HFFc6 (cell line): ENCODE results near the gene FAM136A. TPM values are rescaled to one million over a fixed set of nuclear protein-coding genes. Genes with fewer than 3 reads are reported as not detected.

ENCODE experiments used
- DNase-seq: peaks from one replicate; pipeline ENCODE4 v3.0.0-alpha.2; 2018
- H3K27ac Mint-ChIP-seq: 2 replicates; pipeline ENCODE4 v1.8.0; 2020; ENCODE audit warnings: mild to moderate bottlenecking, mixed read lengths
- H3K27me3 Mint-ChIP-seq: 2 replicates; pipeline ENCODE4 v1.8.0; 2021; ENCODE audit warnings: mild to moderate bottlenecking, moderate library complexity, mixed read lengths; ENCODE audit not compliant: insufficient read depth
- H3K36me3 Mint-ChIP-seq: 2 replicates; pipeline ENCODE4 v1.8.0; 2021; ENCODE audit warnings: low read depth, mixed read lengths
- H3K4me1 Mint-ChIP-seq: 2 replicates; pipeline ENCODE4 v1.8.0; 2020; ENCODE audit warnings: low read depth, mixed read lengths
- H3K4me3 Mint-ChIP-seq: 2 replicates; pipeline ENCODE4 v1.8.0; 2020; ENCODE audit warnings: mild to moderate bottlenecking, moderate library complexity, mixed read lengths
- H3K9me3 Mint-ChIP-seq: 2 replicates; pipeline ENCODE4 v1.8.0; 2020; ENCODE audit warnings: mild to moderate bottlenecking, mixed read lengths
- total RNA-seq, 6 experiments: library from RNA; stranded (reverse); fragmentation: NEBNext Ultra II Directional; extraction: Animal tissue kit (Norgen Biotek cat#: 25700); gene quantifications; 2 replicates in 1 of 6; 3 replicates in 5 of 6; pipeline ENCODE4 v1.2.3, GENCODE V29; 2021
- TF ChIP-seq, protein P1 (sequence below): fragments of 200-600 bp; sonication (generic); IDR thresholded peaks from 2 replicates; pipeline ENCODE4 v1.5.0; 2021; ENCODE audit warnings: antibody characterized with exemption, mild to moderate bottlenecking

The FAM136A gene
- total RNA-seq, 6 experiments from 2014 or later, result 28.2 to 37.0 (median 32.5) TPM

DNA sequence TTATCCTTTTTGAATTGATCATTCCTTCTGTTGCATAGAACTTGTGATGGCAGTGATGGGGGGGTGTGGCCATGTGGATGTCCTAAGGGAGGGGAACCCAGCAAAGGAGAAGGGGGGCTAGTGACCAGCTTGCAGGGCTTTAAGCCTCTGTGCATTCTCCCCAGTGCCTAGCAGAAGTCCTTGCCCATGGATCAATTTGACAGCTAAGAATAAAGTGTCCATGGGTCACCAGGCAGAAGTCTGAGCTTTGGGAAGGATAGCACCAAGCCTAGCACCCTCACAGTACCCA lies 39.6 kb upstream of the FAM136A start:
- no peaks in the 10 kb centered on the region for H3K36me3 Mint-ChIP-seq
- H3K27me3 Mint-ChIP-seq, result peaks cover 3% of the 10 kb centered on the region; the same call in 1 of the 2 replicates
- H3K27ac Mint-ChIP-seq, result no peak overlapping the region
- TF ChIP-seq, protein P1, sequence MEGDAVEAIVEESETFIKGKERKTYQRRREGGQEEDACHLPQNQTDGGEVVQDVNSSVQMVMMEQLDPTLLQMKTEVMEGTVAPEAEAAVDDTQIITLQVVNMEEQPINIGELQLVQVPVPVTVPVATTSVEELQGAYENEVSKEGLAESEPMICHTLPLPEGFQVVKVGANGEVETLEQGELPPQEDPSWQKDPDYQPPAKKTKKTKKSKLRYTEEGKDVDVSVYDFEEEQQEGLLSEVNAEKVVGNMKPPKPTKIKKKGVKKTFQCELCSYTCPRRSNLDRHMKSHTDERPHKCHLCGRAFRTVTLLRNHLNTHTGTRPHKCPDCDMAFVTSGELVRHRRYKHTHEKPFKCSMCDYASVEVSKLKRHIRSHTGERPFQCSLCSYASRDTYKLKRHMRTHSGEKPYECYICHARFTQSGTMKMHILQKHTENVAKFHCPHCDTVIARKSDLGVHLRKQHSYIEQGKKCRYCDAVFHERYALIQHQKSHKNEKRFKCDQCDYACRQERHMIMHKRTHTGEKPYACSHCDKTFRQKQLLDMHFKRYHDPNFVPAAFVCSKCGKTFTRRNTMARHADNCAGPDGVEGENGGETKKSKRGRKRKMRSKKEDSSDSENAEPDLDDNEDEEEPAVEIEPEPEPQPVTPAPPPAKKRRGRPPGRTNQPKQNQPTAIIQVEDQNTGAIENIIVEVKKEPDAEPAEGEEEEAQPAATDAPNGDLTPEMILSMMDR, result peak; percentile 8; the same call in 1 of the 2 replicates
- H3K4me1 Mint-ChIP-seq, result peaks cover 53% of the 10 kb centered on the region
- H3K9me3 Mint-ChIP-seq, result no peaks in the 10 kb centered on the region
- no peak for DNase-seq
- H3K4me3 Mint-ChIP-seq, result no peak overlapping the region

DNA sequence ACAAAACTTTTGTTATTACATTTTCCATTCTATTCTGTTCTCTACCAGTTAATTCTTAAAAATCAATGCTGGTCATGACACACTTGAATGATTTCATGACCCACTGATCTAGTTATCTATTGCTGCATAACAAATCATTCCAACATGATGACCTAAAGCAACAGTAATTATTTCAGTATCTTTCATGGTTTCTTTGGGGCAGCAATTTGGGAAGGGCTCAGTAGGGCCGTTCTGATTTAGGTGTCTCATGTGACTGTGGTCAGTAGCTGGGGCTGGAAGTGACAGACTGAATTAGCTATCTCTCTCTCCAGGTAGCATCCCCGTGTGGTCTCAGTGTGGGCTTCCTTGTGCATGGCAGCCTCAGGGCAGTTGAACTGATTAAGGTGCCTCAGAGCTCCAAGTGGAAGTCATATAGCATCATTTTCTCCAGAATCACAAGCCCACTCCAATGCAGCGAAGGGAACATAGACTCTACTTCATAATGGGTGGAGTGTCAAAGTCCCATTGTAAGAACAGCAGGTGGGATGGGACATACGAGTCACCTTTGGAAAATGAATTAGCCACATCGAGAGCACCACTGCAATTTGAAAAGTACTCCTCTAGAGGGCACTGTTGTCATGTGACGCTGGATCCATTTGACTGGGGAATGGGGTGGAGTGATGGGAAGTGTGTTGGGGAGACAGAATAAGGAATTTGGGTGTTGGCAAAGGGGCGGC lies 39.1 kb upstream of the FAM136A start:
- Mint-ChIP-seq H3K27me3 (peaks cover 3% of the 10 kb centered on the region; the same call in 1 of the 2 replicates), H3K4me1 (peaks cover 53% of the 10 kb centered on the region), H3K27ac (no peak overlapping the region), H3K4me3 (no peak overlapping the region), H3K9me3 (no peaks in the 10 kb centered on the region), H3K36me3 (no peaks in the 10 kb centered on the region)
- TF ChIP-seq, protein P1, result peak; percentile 93
- peak; percentile 46 for DNase-seq

DNA sequence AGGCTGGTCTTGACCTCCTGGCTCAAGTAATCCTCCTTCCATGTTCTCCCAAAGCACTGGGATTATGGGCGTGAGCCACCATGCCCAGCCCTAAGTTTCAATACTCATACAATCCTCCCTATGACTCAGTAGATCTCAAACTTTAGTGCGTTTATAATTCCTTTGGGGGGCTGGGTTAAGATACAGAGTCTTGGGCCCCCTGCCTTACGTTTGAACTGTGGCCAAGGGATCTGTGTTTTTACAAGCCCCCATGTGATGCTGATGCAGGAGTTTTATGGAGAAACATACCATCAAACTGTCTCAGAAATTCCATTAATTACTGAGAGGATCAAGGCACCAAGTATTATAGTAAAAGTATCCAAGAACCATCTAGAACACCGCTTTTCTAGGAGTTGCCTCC lies 38.2 kb upstream of the FAM136A start:
- Mint-ChIP-seq H3K9me3 (no peaks in the 10 kb centered on the region), H3K27me3 (peaks cover 3% of the 10 kb centered on the region; the same call in 1 of the 2 replicates), H3K27ac (no peak overlapping the region), H3K4me3 (no peak overlapping the region), H3K36me3 (no peaks in the 10 kb centered on the region), H3K4me1 (peaks cover 53% of the 10 kb centered on the region)
- DNase-seq, result peak; percentile 11
- TF ChIP-seq, protein P1, result no peak

DNA sequence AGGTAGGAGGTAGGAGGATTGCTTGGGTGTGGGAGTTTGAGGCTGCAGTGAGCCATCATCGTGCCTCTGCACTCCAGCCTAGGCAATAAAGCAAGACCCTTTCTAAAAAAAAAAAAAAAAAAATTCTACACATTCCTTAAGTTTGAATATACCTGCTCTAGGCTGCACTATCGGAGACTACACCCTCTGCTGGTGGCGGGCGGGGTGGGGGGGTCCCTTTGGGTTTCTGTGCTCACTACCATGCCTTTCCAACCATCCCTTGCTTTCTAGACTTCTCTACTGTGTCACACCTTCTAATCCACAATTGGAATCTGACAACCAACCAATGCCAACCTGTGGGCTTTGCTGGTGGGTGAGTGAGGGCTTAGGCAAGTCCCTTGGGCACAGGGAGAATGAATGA lies 34.7 kb upstream of the FAM136A start:
- DNase-seq, result no peak
- Mint-ChIP-seq H3K27me3 (peaks cover 9% of the 10 kb centered on the region), H3K9me3 (no peaks in the 10 kb centered on the region), H3K27ac (no peak overlapping the region), H3K36me3 (no peaks in the 10 kb centered on the region), H3K4me3 (no peak overlapping the region), H3K4me1 (peaks cover 24% of the 10 kb centered on the region)
- TF ChIP-seq, protein P1, result 0 out of 2 replicates have a peak, but pooled peaks have one; percentile 16

GRCh38 chr2:70331012-70331411 lies 29.1 kb upstream of the FAM136A start:
- TF ChIP-seq, protein P1, result no peak
- H3K4me1 Mint-ChIP-seq, result peaks cover 7% of the 10 kb centered on the region
- no peak overlapping the region for H3K4me3 Mint-ChIP-seq
- H3K27ac Mint-ChIP-seq, result no peak overlapping the region
- no peaks in the 10 kb centered on the region for H3K9me3 Mint-ChIP-seq
- H3K36me3 Mint-ChIP-seq, result no peaks in the 10 kb centered on the region
- DNase-seq, result no peak
- peaks cover 29% of the 10 kb centered on the region for H3K27me3 Mint-ChIP-seq
